Right ventricle myocardium superior (tissue), 1 donor: Measurements from ENCODE around the gene ENPP1. TPM values are rescaled to one million over a fixed set of nuclear protein-coding genes. Genes with fewer than 3 reads are reported as not detected.
"Not testable (repeated sequence)": the region's sequence is repeated elsewhere in the genome, so short reads cannot be mapped to it uniquely, and the experiment has no call there.

Source experiments
- ATAC-seq: fragments of 200-7000 bp; cut with Tn5 transposase; one replicate; pipeline ENCODE4 v1.9.1; 2020; ENCODE audit warnings: mild to moderate bottlenecking; ENCODE audit not compliant: poor library complexity
- DNase-seq: peaks from one replicate; pipeline ENCODE4 v3.0.0-alpha.2; 2020
- intact Hi-C: fragments of 100-400 bp; cut with DNase I; formaldehyde crosslinking; loops from one replicate; pipeline ENCODE4 v1.11.2; 2022
- total RNA-seq: library from RNA; stranded (reverse); fragmentation: NEBNext Ultra II Directional; extraction: Animal tissue kit (Norgen Biotek cat#: 25700); gene quantifications from one replicate; pipeline ENCODE4 v1.2.1, GENCODE V29; 2021
- donor health status: DM: no; HTN: yes; CAD: no; lungs with severe emphysema.

ENPP1 gene
- total RNA-seq, 1 donor from 2014 or later, result 2.2 TPM

GRCh38 chr6:131851049-131851769 is 43.4 kb downstream of the ENPP1 start:
- DNase-seq (no peak), ATAC-seq (peak; percentile 83)
- intact Hi-C loops, result no loop called here

- ATAC-seq (no peak), DNase-seq (no peak)
- intact Hi-C loops, result no loop called here
Measured at GRCh38 chr6:131852200-131852599, 44.4 kb downstream of the ENPP1 start.

DNA sequence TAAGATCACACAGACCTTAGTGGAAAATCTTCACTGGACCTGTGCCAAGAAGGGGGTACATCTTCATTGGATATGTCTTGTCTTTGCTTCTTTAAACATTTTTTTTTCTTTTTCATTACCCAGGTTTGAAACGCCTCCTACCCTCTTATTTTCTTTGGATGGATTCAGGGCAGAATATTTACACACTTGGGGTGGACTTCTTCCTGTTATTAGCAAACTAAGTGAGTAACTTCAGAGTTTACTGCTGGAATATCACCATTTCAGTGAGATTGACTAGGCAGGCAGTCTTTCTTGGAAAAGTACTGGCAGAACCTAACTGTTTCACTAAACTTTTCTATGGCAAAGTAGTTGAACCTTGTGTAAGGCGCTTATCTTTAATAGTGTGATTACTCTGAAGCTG is 47.0 kb downstream of the ENPP1 start:
- ATAC-seq, result no peak
- intact Hi-C loops, result no loop called here

GRCh38 chr6:131858765-131859415 is 51.1 kb downstream of the ENPP1 start:
- no peak for DNase-seq
- intact Hi-C loops, result no loop called here
- ATAC-seq, result no peak

More for the DNA sequence above, 47.0 kb downstream of the ENPP1 start:
- no peak for DNase-seq

DNA sequence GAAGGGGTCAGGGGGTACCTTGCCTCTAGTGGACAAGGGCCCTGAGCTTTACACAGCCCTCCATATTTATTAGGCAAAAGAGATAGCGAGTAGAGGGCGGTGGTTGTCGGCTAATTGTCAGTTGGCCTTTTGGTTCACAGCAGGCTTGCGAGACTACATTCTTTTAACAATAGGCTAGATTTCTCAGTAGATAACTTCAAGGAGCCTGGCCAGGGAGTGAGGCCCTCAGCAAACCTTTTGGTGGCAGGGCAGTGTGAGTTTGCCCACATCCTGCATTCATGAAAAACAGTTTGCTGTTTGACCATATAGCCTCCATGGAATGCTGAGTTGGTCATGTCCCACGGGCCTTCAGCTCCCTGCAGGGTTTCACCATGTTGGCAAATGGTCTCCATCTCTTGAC is 51.8 kb downstream of the ENPP1 start:
- ATAC-seq, DNase-seq, intact Hi-C loops: not testable (repeated sequence)

GRCh38 chr6:131861381-131861780 is 53.6 kb downstream of the ENPP1 start:
- no peak for ATAC-seq
- DNase-seq, result no peak

GRCh38 chr6:131862476-131862875 is 54.7 kb downstream of the ENPP1 start:
- no peak for DNase-seq
- intact Hi-C loops, result no loop called here
- ATAC-seq, result no peak

More at GRCh38 chr6:131861381-131861780, 53.6 kb downstream of the ENPP1 start:
- intact Hi-C loops, result no loop called here

DNA sequence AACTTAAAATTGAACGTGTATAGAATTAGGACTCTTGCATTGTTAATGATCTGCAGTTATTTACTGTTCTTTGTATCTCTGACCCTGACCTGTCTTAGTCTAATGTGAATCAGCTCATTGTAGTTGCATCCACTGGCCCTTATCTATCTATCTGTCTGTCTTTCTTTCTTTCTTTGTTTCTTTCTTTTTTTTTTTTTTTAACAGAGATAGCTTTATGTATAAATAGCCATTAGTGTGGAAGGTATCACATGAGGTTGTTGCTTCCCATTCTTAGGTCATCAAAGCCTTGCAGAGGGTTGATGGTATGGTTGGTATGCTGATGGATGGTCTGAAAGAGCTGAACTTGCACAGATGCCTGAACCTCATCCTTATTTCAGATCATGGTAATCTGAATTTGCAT is 59.9 kb downstream of the ENPP1 start:
- intact Hi-C loops, result no loop called here
- no peak for ATAC-seq
- no peak for DNase-seq

DNA sequence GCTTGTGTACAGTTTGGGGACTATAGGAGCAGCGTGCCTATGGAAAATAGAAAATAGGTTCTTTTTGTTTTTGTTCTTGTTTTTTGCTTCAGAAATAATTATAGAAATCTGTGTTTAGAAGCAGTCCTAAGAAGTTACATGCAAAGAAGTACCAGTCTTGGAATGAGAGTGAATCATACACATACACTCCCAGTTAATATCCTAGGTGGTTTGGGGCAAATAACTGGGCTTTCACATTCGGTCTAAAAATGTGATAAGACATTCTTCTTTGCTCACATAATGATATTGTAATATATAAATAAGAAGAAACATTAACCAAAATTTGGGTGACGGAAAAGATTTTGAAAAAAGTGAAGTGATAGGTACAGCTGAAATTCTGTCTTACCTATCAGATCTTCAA is 61.0 kb downstream of the ENPP1 start:
- intact Hi-C loops, result no loop called here
- no peak for ATAC-seq
- no peak for DNase-seq

GRCh38 chr6:131875647-131876046 is 67.8 kb downstream of the ENPP1 start:
- no peak for ATAC-seq
- intact Hi-C loops, result no loop called here
- no peak for DNase-seq

DNA sequence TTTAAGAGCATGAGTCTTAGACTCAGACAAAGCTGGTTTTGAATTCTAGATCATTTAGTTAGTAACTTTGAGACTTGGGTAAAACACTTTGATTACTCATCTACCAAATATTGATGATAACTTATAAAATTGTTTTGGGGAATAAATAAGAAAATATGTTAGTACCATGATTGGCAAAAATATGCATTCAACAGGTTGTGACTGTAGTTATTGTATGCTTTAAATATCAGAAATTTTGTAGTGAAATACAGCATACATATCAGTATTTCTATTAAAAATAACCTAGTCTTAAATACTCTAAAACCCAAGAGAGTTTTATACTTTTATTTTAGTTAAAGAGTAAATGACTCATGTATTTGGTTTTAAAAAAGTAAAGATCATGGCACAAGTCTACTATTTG is 68.7 kb downstream of the ENPP1 start:
- intact Hi-C loops, result no loop called here
- ATAC-seq (no peak), DNase-seq (no peak)

DNA sequence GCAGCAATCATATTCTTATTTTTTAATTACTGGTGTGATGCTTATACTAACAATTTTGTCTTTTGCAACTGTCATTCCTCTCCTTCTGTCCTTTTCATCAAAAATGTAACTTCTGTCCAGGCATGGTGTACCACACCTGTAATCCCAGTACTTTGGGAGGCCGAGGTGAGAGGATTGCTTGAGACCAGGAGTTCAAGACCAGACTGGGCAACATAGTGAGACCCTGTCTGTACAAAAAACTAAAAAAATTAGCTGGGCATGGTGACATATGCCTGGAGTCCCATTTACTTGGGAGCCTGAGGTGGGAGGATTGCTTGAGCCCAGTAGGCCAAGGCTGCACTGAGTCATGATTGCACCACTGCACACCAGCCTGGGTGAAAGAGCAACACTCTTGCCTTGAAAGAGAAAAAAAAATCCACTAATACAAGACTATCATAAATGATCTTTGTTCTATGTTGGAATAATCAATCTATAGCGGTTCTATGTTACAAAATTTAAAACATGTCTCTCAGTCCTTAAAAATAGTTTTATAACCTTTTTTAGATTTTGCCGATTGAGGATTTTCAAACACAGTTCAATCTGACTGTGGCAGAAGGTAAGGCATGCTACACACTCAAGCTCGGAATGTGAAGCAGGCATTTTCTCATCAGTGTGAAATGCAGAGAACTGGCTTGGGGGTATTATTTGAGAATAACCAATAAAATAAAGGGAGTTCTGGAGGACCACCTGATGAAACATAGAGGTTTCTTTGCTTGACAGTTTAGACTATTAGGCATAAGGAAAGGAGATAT is 70.4 kb downstream of the ENPP1 start:
- intact Hi-C loops, result no loop called here
- DNase-seq, result no peak

DNA sequence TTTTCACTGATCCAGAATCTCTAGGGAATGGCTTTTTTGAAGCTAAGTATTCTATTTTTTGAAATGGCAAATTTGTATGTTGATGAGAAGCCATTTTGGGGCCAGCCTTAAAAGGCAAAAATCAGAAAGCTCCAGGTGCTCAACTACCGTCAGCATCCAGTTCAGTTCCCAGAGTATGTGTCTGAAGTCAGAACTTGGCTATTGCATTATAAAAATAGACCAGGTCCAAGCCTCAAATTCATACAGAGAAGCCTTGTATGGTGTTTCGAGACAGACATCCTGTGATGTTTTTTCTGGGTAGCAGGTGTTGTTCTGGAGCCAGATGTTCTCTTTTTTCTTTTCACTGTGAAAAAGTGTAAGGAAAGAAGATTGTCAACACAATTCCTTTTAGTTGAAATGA is 75.2 kb downstream of the ENPP1 start:
- DNase-seq (no peak), ATAC-seq (no peak)
- intact Hi-C loops, result no loop called here

More for the DNA sequence above, 70.4 kb downstream of the ENPP1 start:
- ATAC-seq, result no peak

GRCh38 chr6:131885237-131885636 is 77.4 kb downstream of the ENPP1 start:
- intact Hi-C loops, result no loop called here
- ATAC-seq (no peak), DNase-seq (no peak)

DNA sequence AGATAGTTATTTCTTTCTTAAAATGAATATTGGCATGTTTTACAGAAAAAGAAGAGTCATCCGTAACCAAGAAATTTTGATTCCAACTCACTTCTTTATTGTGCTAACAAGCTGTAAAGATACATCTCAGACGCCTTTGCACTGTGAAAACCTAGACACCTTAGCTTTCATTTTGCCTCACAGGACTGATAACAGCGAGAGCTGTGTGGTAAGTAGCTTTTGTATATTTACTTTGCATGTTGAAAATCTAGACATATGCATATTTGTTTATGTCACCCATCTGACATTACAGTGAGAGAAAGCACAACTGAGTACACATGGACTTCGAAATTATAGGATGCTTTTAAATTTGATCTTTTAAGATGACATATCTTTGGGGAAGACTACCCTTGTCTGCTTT is 78.7 kb downstream of the ENPP1 start:
- intact Hi-C loops, result no loop called here
- DNase-seq, result no peak
- no peak for ATAC-seq

GRCh38 chr6:131890091-131890490 is 82.3 kb downstream of the ENPP1 start:
- intact Hi-C loops, result no loop called here
- no peak for ATAC-seq

DNA sequence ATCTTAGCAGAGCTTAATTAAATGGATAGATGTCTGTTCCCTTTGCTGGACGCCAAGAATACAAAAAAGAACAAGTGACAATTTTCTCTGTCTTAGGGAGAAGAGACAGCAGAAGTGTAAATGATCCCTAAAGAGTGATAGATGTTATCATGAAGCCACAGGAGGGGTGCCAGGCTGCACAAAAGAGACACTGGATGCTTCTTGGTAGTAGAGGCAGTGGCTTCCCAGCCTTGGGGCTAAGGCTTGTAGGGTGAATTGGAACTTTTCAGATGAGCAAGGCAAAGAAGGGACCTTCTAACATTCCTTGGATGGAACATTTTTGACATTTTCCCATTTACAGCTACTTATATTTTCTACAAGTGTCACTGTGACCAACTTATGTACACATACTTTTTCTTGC is 85.4 kb downstream of the ENPP1 start:
- intact Hi-C loops, result no loop called here
- ATAC-seq, result no peak
- DNase-seq, result no peak

More at GRCh38 chr6:131890091-131890490, 82.3 kb downstream of the ENPP1 start:
- DNase-seq, result no peak

- ATAC-seq, result peak; percentile 27
- DNase-seq, result no peak
- intact Hi-C loops, result no loop called here
Measured at GRCh38 chr6:131894493-131895424, 86.9 kb downstream of the ENPP1 start.

DNA sequence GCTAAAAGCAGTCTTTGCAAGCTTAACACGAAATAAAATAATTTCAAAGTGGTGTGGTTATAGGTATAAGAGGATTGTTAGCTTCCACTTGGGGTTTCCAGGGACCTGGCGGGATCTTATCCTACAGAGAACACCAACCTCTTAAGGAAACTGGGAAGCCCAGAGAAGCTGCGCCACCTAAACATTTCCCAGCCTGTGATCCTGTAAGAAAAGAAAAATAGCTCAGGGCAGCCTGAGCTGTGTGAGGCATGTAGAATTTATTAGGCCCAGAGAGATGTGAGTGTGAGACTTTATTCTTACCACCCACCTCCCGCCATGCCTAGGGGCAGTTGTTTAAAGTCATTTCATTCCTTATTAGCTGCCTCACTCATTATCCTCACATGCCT is 89.2 kb downstream of the ENPP1 start:
- ATAC-seq, result no peak
- DNase-seq, result no peak
- intact Hi-C loops, result no loop called here
